ENCODE measurements around the gene TUFM. TPM values are rescaled to one million over a fixed set of nuclear protein-coding genes. Genes with fewer than 3 reads are reported as not detected.
A peak's percentile ranks its signal among the peaks of the same experiment; 100 is the strongest.
"Not testable (repeated sequence)": the region's sequence is repeated elsewhere in the genome, so short reads cannot be mapped to it uniquely, and the experiment has no call there.

Gene TUFM
- polyA plus RNA-seq, 3 donors: 146 to 157 (median 148) TPM

- intact Hi-C loops (cut with micrococcal nuclease): loop anchor here in 1 of 2 donors (5.0 kb wide), 1 partner anchor 40 kb away; the partner anchor contains the start of gene SH2B1
- peaks cover 31% of the 10 kb centered on the region for H4K20me1 ChIP-seq (ENCODE audit: insufficient read depth, low read length)
- H3K36me3 ChIP-seq (replicated peaks in 1 of 2; ENCODE audit: control insufficient read depth in 1 of 2, insufficient read depth in 2 of 2, low read length in 2 of 2): peaks cover 18 to 21% of the 10 kb centered on the region in 2 donors
- peak overlapping the region; percentile 42 to 93 (median 87) for H3K27ac Mint-ChIP-seq
- peak overlapping the region; percentile 87 to 97 for H3K27ac ChIP-seq (ENCODE audit: low read depth in 1 of 2, low read length in 2 of 2)
- H3K4me2 ChIP-seq (replicated peaks; ENCODE audit: extremely low read depth, low read length, poor library complexity, severe bottlenecking): peak overlapping the region; percentile 82
- H3K4me1 ChIP-seq (ENCODE audit: control insufficient read depth in 1 of 2, insufficient read depth in 2 of 2, low read length in 2 of 2): peaks cover 30 to 37% of the 10 kb centered on the region in 2 donors
- peak overlapping the region; percentile 73 to 83 for H3K4me3 Mint-ChIP-seq
- H2AFZ ChIP-seq (ENCODE audit: insufficient read depth, low read depth, low read length, poor library complexity, severe bottlenecking): peak overlapping the region; percentile 63
- H3K79me2 ChIP-seq (ENCODE audit: insufficient read depth, low read length): peaks cover 51% of the 10 kb centered on the region
- peak overlapping the region; percentile 58 to 94 (median 84) for H3K4me3 ChIP-seq (replicated peaks in 1 of 3; ENCODE audit: low read depth in 2 of 3, low read length in 3 of 3)
- TF ChIP-seq CTCF (IDR thresholded peaks at IDR 0.05): no peak
- DNase-seq: no peak
- H3K9me3 Mint-ChIP-seq: peaks cover 0 to 5% (median 0%) of the 10 kb centered on the region in 7 donors
- no peaks in the 10 kb centered on the region for H3K27me3 ChIP-seq (ENCODE audit: control insufficient read depth in 2 of 2, insufficient read depth in 2 of 2, low read length in 2 of 2)
- peaks cover 0 to 1% (median 0%) of the 10 kb centered on the region in 3 donors for H3K27me3 Mint-ChIP-seq (ENCODE audit: low read depth in 3 of 3)
- 36% methylated on average over 8 of the region's 13 CpGs for WGBS (ENCODE audit: insufficient coverage)
- peaks cover 0 to 3% of the 10 kb centered on the region in 2 donors for H3K9me3 ChIP-seq (replicated peaks in 1 of 2; ENCODE audit: control insufficient read depth in 1 of 2, insufficient read depth in 1 of 2, low read length in 2 of 2)
- peak overlapping the region; percentile 100 for H3K9ac ChIP-seq (ENCODE audit: insufficient read depth, low read length, poor library complexity, severe bottlenecking)
- H3K36me3 Mint-ChIP-seq: peaks cover 19 to 22% of the 10 kb centered on the region in 2 donors
- H3K4me1 Mint-ChIP-seq: peaks cover 24% of the 10 kb centered on the region
Measured at GRCh38 chr16:28821874-28822519, 24.2 kb downstream of the TUFM start.

DNA sequence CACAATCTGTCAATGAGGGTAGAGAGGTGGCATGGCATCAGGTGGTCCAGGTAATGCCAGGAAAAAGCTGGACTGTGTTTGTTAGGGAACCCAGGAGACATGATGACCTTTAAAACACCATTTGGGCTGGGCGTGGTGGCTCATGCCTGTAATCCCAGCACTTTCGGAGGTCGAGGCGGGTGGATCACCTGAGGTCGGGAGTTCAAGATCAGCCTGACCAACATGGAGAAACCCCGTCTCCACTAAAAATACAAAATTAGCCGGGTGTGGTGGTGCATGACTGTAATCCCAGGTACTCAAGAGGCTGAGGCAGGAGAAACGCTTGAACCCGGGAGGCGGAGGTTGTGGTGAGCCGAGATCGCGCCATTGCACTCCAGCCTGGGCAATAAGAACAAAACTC, 25.6 kb downstream of the TUFM start:
- not testable (repeated sequence) for H3K9me3 Mint-ChIP-seq; H3K36me3 ChIP-seq (replicated peaks in 1 of 2; ENCODE audit: control insufficient read depth in 1 of 2, insufficient read depth in 2 of 2, low read length in 2 of 2); H3K9me3 ChIP-seq (replicated peaks in 1 of 2; ENCODE audit: control insufficient read depth in 1 of 2, insufficient read depth in 1 of 2, low read length in 2 of 2); H3K27me3 Mint-ChIP-seq (ENCODE audit: low read depth in 3 of 3); H3K27me3 ChIP-seq (ENCODE audit: control insufficient read depth in 2 of 2, insufficient read depth in 2 of 2, low read length in 2 of 2); H2AFZ ChIP-seq (ENCODE audit: insufficient read depth, low read depth, low read length, poor library complexity, severe bottlenecking); DNase-seq
- H3K79me2 ChIP-seq (ENCODE audit: insufficient read depth, low read length): peaks cover 36% of the 10 kb centered on the region
- intact Hi-C loops (cut with micrococcal nuclease): loop anchor here in 1 of 2 donors (5.0 kb wide), 1 partner anchor 42 kb away; the partner anchor contains the start of gene SH2B1
- H3K27ac Mint-ChIP-seq: peak overlapping the region; percentile 89 to 96 (median 94)
- peaks cover 16% of the 10 kb centered on the region for H4K20me1 ChIP-seq (ENCODE audit: insufficient read depth, low read length)
- peaks cover 30 to 37% of the 10 kb centered on the region in 2 donors for H3K4me1 ChIP-seq (ENCODE audit: control insufficient read depth in 1 of 2, insufficient read depth in 2 of 2, low read length in 2 of 2)
- peak overlapping the region; percentile 41 for H3K4me2 ChIP-seq (replicated peaks; ENCODE audit: extremely low read depth, low read length, poor library complexity, severe bottlenecking)
- H3K4me3 Mint-ChIP-seq: peak overlapping the region; percentile 27 to 74
- peaks cover 24% of the 10 kb centered on the region for H3K4me1 Mint-ChIP-seq
- peaks cover 8 to 15% of the 10 kb centered on the region in 2 donors for H3K36me3 Mint-ChIP-seq
- no CpG with 5 or more reads among the region's 13 CpGs for WGBS (ENCODE audit: insufficient coverage)
- peak overlapping the region in 1 of 3 experiments; percentile 59 for H3K4me3 ChIP-seq (replicated peaks in 1 of 3; ENCODE audit: low read depth in 2 of 3, low read length in 3 of 3)
- H3K27ac ChIP-seq (ENCODE audit: low read depth in 1 of 2, low read length in 2 of 2): peak overlapping the region in 1 of 2 donors; percentile 85
- peak overlapping the region; percentile 49 for H3K9ac ChIP-seq (ENCODE audit: insufficient read depth, low read length, poor library complexity, severe bottlenecking)

Data from CD14-positive monocyte (primary cell).